Esophagus muscularis mucosa (tissue), 3 donors: Measurements from ENCODE around the gene TGM5.

Experiments used
- CTCF ChIP-seq, 3 experiments: fragments of 200-600 bp in 2 of 3; fragments of 450-650 bp in 1 of 3; sonication (generic) in 2 of 3; IDR thresholded peaks; one replicate each; pipeline ENCODE4 v1.5.1; 2017 to 2019; ENCODE audit warnings: antibody characterized with exemption in 3 of 3, mild to moderate bottlenecking in 2 of 3, moderate library complexity in 1 of 3
- POLR2AphosphoS5 ChIP-seq, 2 donors: sonication (generic); formaldehyde crosslinking; IDR thresholded peaks; one replicate each; pipeline ENCODE4 v1.6.1; 2017; ENCODE audit warnings: antibody characterized with exemption in 2 of 2

GRCh38 chr15:43187544-43188155 lies 79.1 kb downstream of the TGM5 start:
- TF ChIP-seq CTCF (IDR thresholded peaks at IDR 0.05) (peak; percentile 52 to 67 (median 58)), POLR2AphosphoS5 (IDR thresholded peaks at IDR 0.05) (no peak)
